K562 (cell line): ENCODE measurements around the gene ST7. TPM values are rescaled to one million over a fixed set of nuclear protein-coding genes. Genes with fewer than 3 reads are reported as not detected.

Experiments used
- BRD4 ChIP-seq: fragments of 200-600 bp; sonication (generic); IDR thresholded peaks from 2 replicates; pipeline ENCODE4 v1.6.1; 2017; ENCODE audit warnings: inconsistent platforms
- CCAR2 ChIP-seq: fragments of 200-400 bp; formaldehyde crosslinking; IDR thresholded peaks from 2 replicates; pipeline ENCODE4 v1.6.1; 2017; ENCODE audit warnings: mild to moderate bottlenecking, low read depth, low read length
- COPS2 ChIP-seq: fragments of 450-650 bp; conservative IDR thresholded peaks from 2 replicates; pipeline ENCODE4 v1.6.1; 2016; ENCODE audit warnings: mild to moderate bottlenecking, moderate library complexity
- FOXK2 ChIP-seq, 2 experiments: fragments of 450-650 bp; IDR thresholded peaks in 1 of 2; conservative IDR thresholded peaks in 1 of 2; 2 replicates each; pipeline ENCODE4 v1.6.1; 2016; ENCODE audit warnings: low read depth in 2 of 2, mild to moderate bottlenecking in 1 of 2
- HNRNPUL1 ChIP-seq: fragments of 200-400 bp; formaldehyde crosslinking; IDR thresholded peaks from 2 replicates; pipeline ENCODE4 v1.6.1; 2017; ENCODE audit warnings: low read length
- JUNB ChIP-seq: fragments of 450-650 bp; formaldehyde crosslinking; conservative IDR thresholded peaks from 2 replicates; pipeline ENCODE4 v1.4.0; 2020; ENCODE audit warnings: mild to moderate bottlenecking
- NFRKB ChIP-seq: fragments of 450-650 bp; IDR thresholded peaks from 2 replicates; pipeline ENCODE4 v1.6.1; 2016; ENCODE audit warnings: low read depth
- PRPF4 ChIP-seq: fragments of 200-400 bp; formaldehyde crosslinking; IDR thresholded peaks from one replicate; pipeline ENCODE4 v1.6.1; 2017; ENCODE audit warnings: low read length, low read depth, mild to moderate bottlenecking; ENCODE audit not compliant: insufficient read depth, poor library complexity, severe bottlenecking
- PYGO2 ChIP-seq: fragments of 450-650 bp; IDR thresholded peaks from 2 replicates; pipeline ENCODE4 v1.6.1; 2016; ENCODE audit warnings: mild to moderate bottlenecking, missing genetic modification characterization, moderate library complexity, missing compliant biosample characterization
- TAF9B ChIP-seq: fragments of 450-650 bp; IDR thresholded peaks from 2 replicates; pipeline ENCODE4 v1.6.1; 2018; ENCODE audit warnings: mild to moderate bottlenecking; ENCODE audit not compliant: partially characterized antibody
- TBL1XR1 ChIP-seq, 2 experiments: IDR thresholded peaks; 2 replicates each; pipeline ENCODE4 v1.6.1; 2012; ENCODE audit warnings: improper control_type of control experiment in 2 of 2, low read length in 2 of 2, mild to moderate bottlenecking in 1 of 2
- TRIM24 ChIP-seq, 2 experiments: fragments of 450-650 bp; IDR thresholded peaks; 2 replicates each; pipeline ENCODE4 v1.6.1; 2016
- ZNF586 ChIP-seq: fragments of 450-650 bp; formaldehyde crosslinking; conservative IDR thresholded peaks from 2 replicates; pipeline ENCODE4 v1.4.0; 2020; ENCODE audit warnings: mild to moderate bottlenecking, moderate library complexity
- polyA plus RNA-seq, 8 experiments: library from polyadenylated mRNA; depleted of rRNA in 4 of 8; stranded (reverse) in 5 of 8; unstranded in 3 of 8; fragments of >200 nt; fragmentation: Nextera tagmentation in 2 of 8; fragmentation: Illumina TruSeq in 1 of 8; extraction: Ambion mirVana in 2 of 8; extraction: Trizol in 1 of 8; gene quantifications; 2 replicates each; pipeline versions ENCODE4 v1.2.1 to v1.2.3, GENCODE V29; 2011 to 2014; ENCODE audit warnings: inconsistent platforms in 1 of 8, missing spikeins in 1 of 8
- total RNA-seq, 7 experiments: library from RNA; depleted of rRNA in 6 of 7; stranded (reverse); fragments of >200 nt in 6 of 7; fragmentation: Illumina TruSeq in 2 of 7; extraction: Trizol in 2 of 7; gene quantifications; 2 replicates each; pipeline versions ENCODE4 v1.2.1 to v1.2.3, GENCODE V29; 2011 to 2021; ENCODE audit warnings: low replicate concordance in 1 of 7
- TF ChIP-seq, protein P1 (sequence below): IDR thresholded peaks from 2 replicates; pipeline ENCODE4 v1.6.1; 2014; ENCODE audit warnings: antibody characterized with exemption
- TF ChIP-seq, protein P2 (sequence below): fragments of 450-650 bp; IDR thresholded peaks from 2 replicates; pipeline ENCODE4 v1.6.1; 2016; ENCODE audit warnings: antibody characterized with exemption
- TF ChIP-seq, protein P3 (sequence below): sonication (generic); formaldehyde crosslinking; IDR thresholded peaks from 2 replicates; pipeline ENCODE4 v1.8.0; 2022; ENCODE audit warnings: mild to moderate bottlenecking, missing genetic modification reagents
- TF ChIP-seq, protein P4 (sequence below), 2 experiments: fragments of 450-650 bp in 1 of 2; sonication (generic) in 1 of 2; formaldehyde crosslinking; conservative IDR thresholded peaks; 2 replicates each; pipeline versions ENCODE4 v1.4.0 to v1.8.1; 2020 to 2022; ENCODE audit warnings: mild to moderate bottlenecking in 1 of 2, missing genetic modification reagents in 1 of 2
- TF ChIP-seq, protein P5 (sequence below): fragments of 250-450 bp; sonication (Bioruptor Pico); IDR thresholded peaks from 2 replicates; pipeline ENCODE4 v1.4.0; 2020; ENCODE audit warnings: mild to moderate bottlenecking, moderate library complexity

Gene ST7
- total and polyA plus RNA-seq, 9 of the 15 experiments (the other 6 are each of a cell fraction or from before 2014, with no cell fraction given), result 23.9 to 56.3 (median 36.9) TPM

DNA sequence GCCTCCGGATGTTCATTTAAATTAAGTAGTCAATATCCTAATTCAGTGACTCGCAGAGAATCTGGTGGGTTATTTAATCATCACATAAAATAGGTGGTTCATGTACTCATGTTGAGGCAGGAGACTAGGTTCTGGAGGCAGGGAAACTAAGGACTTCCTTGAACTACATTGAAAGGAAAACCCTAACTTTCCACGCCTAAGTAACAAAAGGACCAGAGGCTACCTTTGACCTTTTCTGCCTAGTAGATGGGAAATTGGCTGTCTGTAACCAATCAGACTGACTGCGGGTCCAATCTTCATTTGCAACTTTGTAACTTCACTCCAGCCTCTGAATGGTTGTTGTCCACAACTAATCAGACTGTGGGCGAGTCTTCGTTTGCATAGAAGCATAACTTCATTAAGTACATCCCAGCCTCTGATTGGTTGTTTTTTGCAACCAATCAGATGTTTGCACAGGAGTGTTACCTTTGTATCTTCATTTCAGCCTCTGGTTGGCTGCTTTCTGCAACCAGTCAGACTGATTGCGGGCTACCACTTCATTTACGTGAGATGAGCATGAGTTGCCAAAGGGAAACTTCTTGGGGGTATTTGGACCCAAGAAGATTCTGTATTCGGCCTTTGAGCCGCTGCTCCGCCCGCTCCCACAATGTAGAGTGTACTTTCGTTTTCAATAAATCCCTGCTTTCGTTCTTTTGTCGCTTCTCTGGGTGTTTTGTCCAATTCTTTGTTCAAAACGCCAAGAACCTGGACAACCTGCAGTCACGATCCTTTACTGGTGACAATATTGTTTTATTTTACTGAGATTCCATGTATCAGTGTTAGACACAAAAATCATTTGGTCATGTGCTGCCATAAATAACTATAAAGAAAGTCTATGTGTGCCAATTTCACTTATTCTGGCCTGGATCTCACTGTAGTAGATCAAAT is 1.7 kb upstream of the ST7 start (continued):
- TF ChIP-seq, protein P1, sequence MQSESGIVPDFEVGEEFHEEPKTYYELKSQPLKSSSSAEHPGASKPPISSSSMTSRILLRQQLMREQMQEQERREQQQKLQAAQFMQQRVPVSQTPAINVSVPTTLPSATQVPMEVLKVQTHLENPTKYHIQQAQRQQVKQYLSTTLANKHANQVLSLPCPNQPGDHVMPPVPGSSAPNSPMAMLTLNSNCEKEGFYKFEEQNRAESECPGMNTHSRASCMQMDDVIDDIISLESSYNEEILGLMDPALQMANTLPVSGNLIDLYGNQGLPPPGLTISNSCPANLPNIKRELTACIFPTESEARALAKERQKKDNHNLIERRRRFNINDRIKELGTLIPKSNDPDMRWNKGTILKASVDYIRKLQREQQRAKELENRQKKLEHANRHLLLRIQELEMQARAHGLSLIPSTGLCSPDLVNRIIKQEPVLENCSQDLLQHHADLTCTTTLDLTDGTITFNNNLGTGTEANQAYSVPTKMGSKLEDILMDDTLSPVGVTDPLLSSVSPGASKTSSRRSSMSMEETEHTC, result no peak
- TF ChIP-seq ZNF586 (CRISPR knock-in tag) (no peak), TAF9B (peak; percentile 28), BRD4 (no peak), CCAR2 (no peak), COPS2 (no peak), PRPF4 (no peak), JUNB (CRISPR knock-in tag) (no peak), NFRKB (peak; percentile 9; the same call in 1 of the 2 replicates), HNRNPUL1 (no peak), PYGO2 (no peak), TBL1XR1 (IDR thresholded peaks at IDR 0.05; ENCODE audit: low read length in 2 of 2) (no peak), FOXK2 (conservative IDR thresholded peaks at IDR 0.05 in 1 of 2, IDR thresholded peaks at IDR 0.05 in 1 of 2; ENCODE audit: low read depth in 2 of 2) (peak; percentile 16 to 71), TRIM24 (IDR thresholded peaks at IDR 0.05) (peak in 1 of 2 experiments; percentile 16; a peak in 1 of 4 replicates)
- TF ChIP-seq, protein P2, sequence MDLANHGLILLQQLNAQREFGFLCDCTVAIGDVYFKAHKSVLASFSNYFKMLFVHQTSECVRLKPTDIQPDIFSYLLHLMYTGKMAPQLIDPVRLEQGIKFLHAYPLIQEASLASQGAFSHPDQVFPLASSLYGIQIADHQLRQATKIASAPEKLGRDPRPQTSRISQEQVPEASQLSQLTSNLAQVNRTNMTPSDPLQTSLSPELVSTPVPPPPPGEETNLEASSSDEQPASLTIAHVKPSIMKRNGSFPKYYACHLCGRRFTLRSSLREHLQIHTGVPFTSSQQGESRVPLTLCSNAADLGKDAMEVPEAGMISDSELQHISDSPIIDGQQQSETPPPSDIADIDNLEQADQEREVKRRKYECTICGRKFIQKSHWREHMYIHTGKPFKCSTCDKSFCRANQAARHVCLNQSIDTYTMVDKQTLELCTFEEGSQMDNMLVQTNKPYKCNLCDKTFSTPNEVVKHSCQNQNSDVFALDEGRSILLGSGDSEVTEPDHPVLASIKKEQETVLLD, result no peak
- TF ChIP-seq, protein P3, sequence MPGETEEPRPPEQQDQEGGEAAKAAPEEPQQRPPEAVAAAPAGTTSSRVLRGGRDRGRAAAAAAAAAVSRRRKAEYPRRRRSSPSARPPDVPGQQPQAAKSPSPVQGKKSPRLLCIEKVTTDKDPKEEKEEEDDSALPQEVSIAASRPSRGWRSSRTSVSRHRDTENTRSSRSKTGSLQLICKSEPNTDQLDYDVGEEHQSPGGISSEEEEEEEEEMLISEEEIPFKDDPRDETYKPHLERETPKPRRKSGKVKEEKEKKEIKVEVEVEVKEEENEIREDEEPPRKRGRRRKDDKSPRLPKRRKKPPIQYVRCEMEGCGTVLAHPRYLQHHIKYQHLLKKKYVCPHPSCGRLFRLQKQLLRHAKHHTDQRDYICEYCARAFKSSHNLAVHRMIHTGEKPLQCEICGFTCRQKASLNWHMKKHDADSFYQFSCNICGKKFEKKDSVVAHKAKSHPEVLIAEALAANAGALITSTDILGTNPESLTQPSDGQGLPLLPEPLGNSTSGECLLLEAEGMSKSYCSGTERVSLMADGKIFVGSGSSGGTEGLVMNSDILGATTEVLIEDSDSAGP (CRISPR knock-in tag), result no peak
- TF ChIP-seq, protein P4, sequence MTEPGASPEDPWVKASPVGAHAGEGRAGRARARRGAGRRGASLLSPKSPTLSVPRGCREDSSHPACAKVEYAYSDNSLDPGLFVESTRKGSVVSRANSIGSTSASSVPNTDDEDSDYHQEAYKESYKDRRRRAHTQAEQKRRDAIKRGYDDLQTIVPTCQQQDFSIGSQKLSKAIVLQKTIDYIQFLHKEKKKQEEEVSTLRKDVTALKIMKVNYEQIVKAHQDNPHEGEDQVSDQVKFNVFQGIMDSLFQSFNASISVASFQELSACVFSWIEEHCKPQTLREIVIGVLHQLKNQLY (CRISPR knock-in tag; conservative IDR thresholded peaks at IDR 0.05), result no peak
- TF ChIP-seq, protein P5, sequence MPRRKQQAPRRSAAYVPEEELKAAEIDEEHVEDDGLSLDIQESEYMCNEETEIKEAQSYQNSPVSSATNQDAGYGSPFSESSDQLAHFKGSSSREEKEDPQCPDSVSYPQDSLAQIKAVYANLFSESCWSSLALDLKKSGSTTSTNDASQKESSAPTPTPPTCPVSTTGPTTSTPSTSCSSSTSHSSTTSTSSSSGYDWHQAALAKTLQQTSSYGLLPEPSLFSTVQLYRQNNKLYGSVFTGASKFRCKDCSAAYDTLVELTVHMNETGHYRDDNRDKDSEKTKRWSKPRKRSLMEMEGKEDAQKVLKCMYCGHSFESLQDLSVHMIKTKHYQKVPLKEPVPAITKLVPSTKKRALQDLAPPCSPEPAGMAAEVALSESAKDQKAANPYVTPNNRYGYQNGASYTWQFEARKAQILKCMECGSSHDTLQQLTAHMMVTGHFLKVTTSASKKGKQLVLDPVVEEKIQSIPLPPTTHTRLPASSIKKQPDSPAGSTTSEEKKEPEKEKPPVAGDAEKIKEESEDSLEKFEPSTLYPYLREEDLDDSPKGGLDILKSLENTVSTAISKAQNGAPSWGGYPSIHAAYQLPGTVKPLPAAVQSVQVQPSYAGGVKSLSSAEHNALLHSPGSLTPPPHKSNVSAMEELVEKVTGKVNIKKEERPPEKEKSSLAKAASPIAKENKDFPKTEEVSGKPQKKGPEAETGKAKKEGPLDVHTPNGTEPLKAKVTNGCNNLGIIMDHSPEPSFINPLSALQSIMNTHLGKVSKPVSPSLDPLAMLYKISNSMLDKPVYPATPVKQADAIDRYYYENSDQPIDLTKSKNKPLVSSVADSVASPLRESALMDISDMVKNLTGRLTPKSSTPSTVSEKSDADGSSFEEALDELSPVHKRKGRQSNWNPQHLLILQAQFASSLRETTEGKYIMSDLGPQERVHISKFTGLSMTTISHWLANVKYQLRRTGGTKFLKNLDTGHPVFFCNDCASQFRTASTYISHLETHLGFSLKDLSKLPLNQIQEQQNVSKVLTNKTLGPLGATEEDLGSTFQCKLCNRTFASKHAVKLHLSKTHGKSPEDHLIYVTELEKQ (CRISPR knock-in tag), result no peak
